Measurements from ENCODE around the gene SLC2A3.

Gene SLC2A3

GRCh38 chr12:7872566-7873319 is 63.2 kb downstream of the SLC2A3 start, which contains the start of gene SLC2A14:
Gene SLC2A14, minus strand, starts transcription at chr12:7872915. Its CDS starts 3,035 bp downstream, at chr12:7869880.
- no peak within 1 kb of the TSS for H3K9ac ChIP-seq (ENCODE audit: low read depth, low read length, poor library complexity, severe bottlenecking)
- no peak within 1 kb of the TSS for H3K4me2 ChIP-seq (ENCODE audit: low read depth, low read length, poor library complexity, severe bottlenecking)
- no peaks in the 10 kb centered on the region for H3K4me1 ChIP-seq (ENCODE audit: insufficient read depth, low read length, poor library complexity, severe bottlenecking)
- no peaks in the 10 kb centered on the region for H3K9me2 ChIP-seq (replicated peaks; ENCODE audit: low read depth, low read length)
- H3K27me3 ChIP-seq (ENCODE audit: insufficient read depth, low read length, poor library complexity, severe bottlenecking): no peaks in the 10 kb centered on the region
- H3K79me2 ChIP-seq (ENCODE audit: insufficient read depth, low read length): no peaks in the 10 kb centered on the region
- H3K9me3 ChIP-seq (ENCODE audit: insufficient read depth, low read depth, low read length): no peaks in the 10 kb centered on the region
- no peaks in the 10 kb centered on the region for H3F3A ChIP-seq (ENCODE audit: low read depth)
- TF ChIP-seq EZH2phosphoT487 (IDR thresholded peaks at IDR 0.05; ENCODE audit: borderline replicate concordance): no peak
- TF ChIP-seq CTCF (conservative IDR thresholded peaks at IDR 0.05; ENCODE audit: low read length): no peak
- no peaks in the 10 kb centered on the region for H3K36me3 ChIP-seq (ENCODE audit: insufficient read depth, low read length)
- H3K4me3 ChIP-seq (ENCODE audit: low read length, poor library complexity, severe bottlenecking): no peak within 1 kb of the TSS
- H4K20me1 ChIP-seq (ENCODE audit: insufficient read depth, low read length, poor library complexity, severe bottlenecking): no peaks in the 10 kb centered on the region
- no peak within 1 kb of the TSS for H2AFZ ChIP-seq (ENCODE audit: low read length)

DNA sequence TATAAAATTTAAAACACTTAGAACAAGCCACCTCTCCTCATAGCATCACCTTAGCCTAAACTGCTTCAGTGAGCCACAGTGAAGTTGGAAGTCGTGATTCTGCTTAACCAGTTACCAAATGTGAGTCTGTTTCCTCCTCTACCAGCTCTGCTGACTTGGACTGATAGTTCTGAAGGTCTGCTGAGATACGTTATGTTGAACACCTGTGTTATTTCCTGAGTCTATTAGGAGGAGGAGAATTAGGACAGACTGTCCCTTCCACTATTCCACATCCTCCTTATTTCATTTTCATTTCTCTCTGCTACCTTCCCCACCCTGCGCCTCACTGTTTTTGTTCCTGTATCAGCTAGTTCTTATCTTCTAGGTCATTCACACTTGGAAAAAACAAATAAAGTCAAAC is 65.7 kb downstream of the SLC2A3 start:
- Histone ChIP-seq H3K9me2 (replicated peaks; ENCODE audit: low read depth, low read length) (no peaks in the 10 kb centered on the region), H3K36me3 (ENCODE audit: insufficient read depth, low read length) (no peaks in the 10 kb centered on the region), H3K27me3 (ENCODE audit: insufficient read depth, low read length, poor library complexity, severe bottlenecking) (no peaks in the 10 kb centered on the region), H2AFZ (ENCODE audit: low read length) (no peak overlapping the region), H3K4me1 (ENCODE audit: insufficient read depth, low read length, poor library complexity, severe bottlenecking) (no peaks in the 10 kb centered on the region), H3K4me2 (ENCODE audit: low read depth, low read length, poor library complexity, severe bottlenecking) (no peak overlapping the region), H3K9me3 (ENCODE audit: insufficient read depth, low read depth, low read length) (no peaks in the 10 kb centered on the region), H4K20me1 (ENCODE audit: insufficient read depth, low read length, poor library complexity, severe bottlenecking) (no peaks in the 10 kb centered on the region), H3K4me3 (ENCODE audit: low read length, poor library complexity, severe bottlenecking) (no peak overlapping the region), H3K9ac (ENCODE audit: low read depth, low read length, poor library complexity, severe bottlenecking) (no peak overlapping the region), H3K79me2 (ENCODE audit: insufficient read depth, low read length) (no peaks in the 10 kb centered on the region), H3F3A (ENCODE audit: low read depth) (no peaks in the 10 kb centered on the region)
- TF ChIP-seq CTCF (conservative IDR thresholded peaks at IDR 0.05; ENCODE audit: low read length): no peak
- TF ChIP-seq EZH2phosphoT487 (IDR thresholded peaks at IDR 0.05; ENCODE audit: borderline replicate concordance): no peak

Data from Loucy (cell line).